ENCODE results near the gene SPO11. TPM values are rescaled to one million over a fixed set of nuclear protein-coding genes. Genes with fewer than 3 reads are reported as not detected.
A peak's percentile ranks its signal among the peaks of the same experiment; 100 is the strongest.

SPO11 gene
- total and polyA plus RNA-seq, 2 of the 13 experiments (the other 11 are each of a cell fraction or from before 2014, with no cell fraction given), result not detected

DNA sequence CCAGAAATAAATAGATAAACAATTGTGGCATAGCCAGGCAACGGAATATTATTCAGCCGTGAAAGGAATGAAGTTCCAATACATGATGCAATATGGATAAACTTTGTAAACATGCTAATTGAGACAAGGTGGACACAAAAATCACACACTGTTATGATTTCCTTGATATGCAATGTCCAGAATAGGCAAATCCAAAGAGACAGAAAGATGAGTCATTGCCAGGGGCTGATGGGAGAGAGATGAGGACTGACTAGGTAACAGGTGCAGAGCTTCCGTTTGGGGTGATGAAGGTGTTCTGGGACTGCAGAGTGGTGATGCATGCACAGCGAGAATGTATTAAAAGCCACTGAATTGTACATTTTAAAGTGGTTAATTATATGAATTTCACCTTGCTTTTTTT is 31.1 kb upstream of the SPO11 start:
- intact Hi-C loops (cut with micrococcal nuclease; ENCODE audit: unreplicated experiment) (no loop called here), in situ Hi-C loops (cut with HindIII; ENCODE audit: extremely low pct_ligation_motif_present, low pct_unique_long_range_greater_than_20kb) (no loop called here)
- WGBS (ENCODE audit: low lambda C conversion rate), result 25% methylated on average over 4 of the region's 4 CpGs
- no peak overlapping the region for H3K4me2 ChIP-seq (ENCODE audit: low read depth, low read length)
- H3K27me3 ChIP-seq (ENCODE audit: control insufficient read depth in 1 of 2, insufficient read depth in 2 of 2, low read length in 2 of 2), result peaks cover 0 to 30% of the 10 kb centered on the region in 2 experiments; a peak in 4 of 5 replicates
- peaks cover 4% of the 10 kb centered on the region for H3K4me1 ChIP-seq (ENCODE audit: insufficient read depth, low read length)
- CTCF ChIA-PET (ENCODE audit: low intra/inter-chr PET ratio, low total read pairs), result no interaction called here
- no peak overlapping the region for H3K4me3 ChIP-seq (replicated peaks in 1 of 3; ENCODE audit: insufficient read depth in 1 of 3, low read depth in 2 of 3, low read length in 3 of 3)
- BruUV-seq (replicated peaks), result no TSS peak
- H3K27ac ChIP-seq (ENCODE audit: extremely low read length, insufficient read depth, low read length), result no peak overlapping the region
- H3K9me3 ChIP-seq (ENCODE audit: low read length), result no peaks in the 10 kb centered on the region
- H2AFZ ChIP-seq (ENCODE audit: low read length), result no peak overlapping the region
- peak; percentile 38; the same call in 1 of the 2 replicates for TF ChIP-seq CEBPB (IDR thresholded peaks at IDR 0.05; ENCODE audit: borderline replicate concordance, low read depth, low read length)
- peak; percentile 56 for TF ChIP-seq ATF7 (IDR thresholded peaks at IDR 0.05)
- TF ChIP-seq ATF7 (CRISPR knock-in tag; IDR thresholded peaks at IDR 0.05), result no peak
- TF ChIP-seq FOXM1 (CRISPR knock-in tag; IDR thresholded peaks at IDR 0.05), result no peak
- POLR2A ChIA-PET, result no interaction called here
- no peak overlapping the region for H3K9ac ChIP-seq (ENCODE audit: insufficient read depth, low read depth, low read length)
- no peaks in the 10 kb centered on the region for H4K20me1 ChIP-seq (ENCODE audit: insufficient read depth, low read length)
- H3K79me2 ChIP-seq (ENCODE audit: insufficient read depth, low read length), result no peaks in the 10 kb centered on the region
- FAIRE-seq (no peak), DNase-seq (ENCODE audit: low spot score) (no peak), ATAC-seq (no peak)
- H3K36me3 ChIP-seq (replicated peaks in 1 of 2; ENCODE audit: control insufficient read depth in 1 of 2, insufficient read depth in 2 of 2, low read length in 2 of 2), result no peaks in the 10 kb centered on the region

DNA sequence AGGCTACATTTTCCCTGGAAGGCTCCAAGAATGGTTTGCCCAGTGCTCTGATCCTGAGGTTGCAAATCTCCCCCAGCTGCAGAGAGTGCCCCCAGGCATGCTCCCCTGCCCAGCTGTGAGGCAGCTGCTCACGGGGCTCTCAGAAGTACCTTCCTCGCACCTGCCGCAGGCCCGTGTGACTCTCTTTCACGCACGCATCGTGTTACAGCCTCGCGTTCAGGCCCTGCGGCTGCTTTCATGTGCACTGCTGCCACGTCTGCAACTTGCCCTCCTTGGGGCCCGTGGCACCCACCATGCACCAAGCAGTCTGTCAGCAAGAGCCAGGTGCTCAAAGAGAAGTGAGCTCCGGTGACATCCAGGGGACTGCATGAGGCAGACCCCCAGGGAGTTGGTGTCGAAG is 28.6 kb upstream of the SPO11 start:
- no peak overlapping the region for H3K4me2 ChIP-seq (ENCODE audit: low read depth, low read length)
- ChIA-PET CTCF (ENCODE audit: low intra/inter-chr PET ratio, low total read pairs) (no interaction called here), POLR2A (no interaction called here)
- intact Hi-C loops (cut with micrococcal nuclease; ENCODE audit: unreplicated experiment), result no loop called here
- DNase-seq (ENCODE audit: low spot score) (no peak), FAIRE-seq (no peak), ATAC-seq (no peak; the same call in 2 of the 3 replicates)
- in situ Hi-C loops (cut with HindIII; ENCODE audit: extremely low pct_ligation_motif_present, low pct_unique_long_range_greater_than_20kb), result no loop called here
- no peaks in the 10 kb centered on the region for H3K4me1 ChIP-seq (ENCODE audit: insufficient read depth, low read length)
- no TSS peak for BruUV-seq (replicated peaks)
- H3K4me3 ChIP-seq (replicated peaks in 1 of 3; ENCODE audit: insufficient read depth in 1 of 3, low read depth in 2 of 3, low read length in 3 of 3), result no peak overlapping the region
- H3K9ac ChIP-seq (ENCODE audit: insufficient read depth, low read depth, low read length), result no peak overlapping the region
- H3K9me3 ChIP-seq (ENCODE audit: low read length), result no peaks in the 10 kb centered on the region
- H3K27ac ChIP-seq (ENCODE audit: extremely low read length, insufficient read depth, low read length), result no peak overlapping the region
- 57% methylated on average over 14 of the region's 14 CpGs for WGBS (ENCODE audit: low lambda C conversion rate)
- no peaks in the 10 kb centered on the region for H4K20me1 ChIP-seq (ENCODE audit: insufficient read depth, low read length)
- no peaks in the 10 kb centered on the region for H3K36me3 ChIP-seq (replicated peaks in 1 of 2; ENCODE audit: control insufficient read depth in 1 of 2, insufficient read depth in 2 of 2, low read length in 2 of 2)
- peaks cover 0 to 41% of the 10 kb centered on the region in 2 experiments; a peak in 4 of 5 replicates for H3K27me3 ChIP-seq (ENCODE audit: control insufficient read depth in 1 of 2, insufficient read depth in 2 of 2, low read length in 2 of 2)
- no peak overlapping the region for H2AFZ ChIP-seq (ENCODE audit: low read length)
- H3K79me2 ChIP-seq (ENCODE audit: insufficient read depth, low read length), result no peaks in the 10 kb centered on the region
- TF ChIP-seq HES4 (CRISPR knock-in tag; IDR thresholded peaks at IDR 0.05; ENCODE audit: borderline replicate concordance) (no peak), PAX8 (CRISPR knock-in tag; IDR thresholded peaks at IDR 0.05; ENCODE audit: borderline replicate concordance) (no peak), FOXM1 (CRISPR knock-in tag; IDR thresholded peaks at IDR 0.05) (no peak), ZNF484 (CRISPR knock-in tag; IDR thresholded peaks at IDR 0.05; ENCODE audit: borderline replicate concordance, low read depth) (no peak), ZNF225 (CRISPR knock-in tag; IDR thresholded peaks at IDR 0.05) (no peak), CCDC6 (CRISPR knock-in tag; IDR thresholded peaks at IDR 0.05) (no peak), RFXAP (CRISPR knock-in tag; IDR thresholded peaks at IDR 0.05; ENCODE audit: borderline replicate concordance) (no peak)
- TF ChIP-seq, protein P1, sequence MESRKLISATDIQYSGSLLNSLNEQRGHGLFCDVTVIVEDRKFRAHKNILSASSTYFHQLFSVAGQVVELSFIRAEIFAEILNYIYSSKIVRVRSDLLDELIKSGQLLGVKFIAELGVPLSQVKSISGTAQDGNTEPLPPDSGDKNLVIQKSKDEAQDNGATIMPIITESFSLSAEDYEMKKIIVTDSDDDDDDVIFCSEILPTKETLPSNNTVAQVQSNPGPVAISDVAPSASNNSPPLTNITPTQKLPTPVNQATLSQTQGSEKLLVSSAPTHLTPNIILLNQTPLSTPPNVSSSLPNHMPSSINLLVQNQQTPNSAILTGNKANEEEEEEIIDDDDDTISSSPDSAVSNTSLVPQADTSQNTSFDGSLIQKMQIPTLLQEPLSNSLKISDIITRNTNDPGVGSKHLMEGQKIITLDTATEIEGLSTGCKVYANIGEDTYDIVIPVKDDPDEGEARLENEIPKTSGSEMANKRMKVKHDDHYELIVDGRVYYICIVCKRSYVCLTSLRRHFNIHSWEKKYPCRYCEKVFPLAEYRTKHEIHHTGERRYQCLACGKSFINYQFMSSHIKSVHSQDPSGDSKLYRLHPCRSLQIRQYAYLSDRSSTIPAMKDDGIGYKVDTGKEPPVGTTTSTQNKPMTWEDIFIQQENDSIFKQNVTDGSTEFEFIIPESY (CRISPR knock-in tag; IDR thresholded peaks at IDR 0.05), result no peak
